Panc1 (cell line): ENCODE results near the gene PDXDC1. TPM values are rescaled to one million over a fixed set of nuclear protein-coding genes. Genes with fewer than 3 reads are reported as not detected.
A peak's percentile ranks its signal among the peaks of the same experiment; 100 is the strongest.
"Not testable (repeated sequence)": the region's sequence is repeated elsewhere in the genome, so short reads cannot be mapped to it uniquely, and the experiment has no call there.

Source experiments
- ATAC-seq: fragments of 200-7000 bp; cut with Tn5 transposase; 2 replicates; pipeline ENCODE4 v1.9.1; 2020; ENCODE audit warnings: mild to moderate bottlenecking, moderate library complexity
- BruUV-seq: library from RNA; stranded (reverse); fragments of 400-500 nt; replicated peaks from 2 replicates; lab custom pipeline; 2021; lab: Mats Ljungman, UMichigan
- CTCF ChIA-PET: fragments of 300-600 bp; sonication (Branson Sonifier 250); formaldehyde crosslinking; loops from one replicate; lab custom pipeline; 2022; ENCODE audit warnings: antibody characterized with exemption; lab: Charles Lee
- POLR2A ChIA-PET: fragments of 300-600 bp; sonication (Branson Sonifier 250); formaldehyde crosslinking; loops from one replicate; lab custom pipeline; 2022; ENCODE audit warnings: antibody characterized with exemption; lab: Charles Lee
- DNase-seq: peaks from one replicate; pipeline ENCODE4 v3.0.0-alpha.2; 2010; ENCODE audit warnings: low read depth, low spot score
- H3K27ac ChIP-seq: 2 replicates; pipeline ENCODE4 v1.5.1; 2011; ENCODE audit warnings: mild to moderate bottlenecking, low read length, inconsistent platforms
- H3K27me3 ChIP-seq: fragments of 200-500 bp; sonication (Bioruptor generic); 2 replicates; pipeline ENCODE4 v1.6.0; 2014; ENCODE audit warnings: low read length, inconsistent platforms; ENCODE audit not compliant: control insufficient read depth, insufficient read depth
- H3K36me3 ChIP-seq: fragments of 200-500 bp; sonication (Bioruptor generic); 2 replicates; pipeline ENCODE4 v1.5.1; 2014; ENCODE audit warnings: inconsistent platforms, mild to moderate bottlenecking, low read length, moderate library complexity; ENCODE audit not compliant: control insufficient read depth, insufficient read depth
- H3K4me1 ChIP-seq: 2 replicates; pipeline ENCODE4 v1.5.1; 2011; ENCODE audit warnings: inconsistent platforms, mild to moderate bottlenecking, low read length, moderate library complexity; ENCODE audit not compliant: control insufficient read depth, insufficient read depth
- H3K4me3 ChIP-seq, 2 experiments: 2 replicates each; pipeline ENCODE4 v1.5.1; 2011 to 2012; ENCODE audit warnings: low read depth in 2 of 2, low read length in 2 of 2, mild to moderate bottlenecking in 2 of 2, inconsistent platforms in 1 of 2, moderate library complexity in 1 of 2
- H3K9me3 ChIP-seq: fragments of 200-500 bp; sonication (Bioruptor generic); 2 replicates; pipeline ENCODE4 v1.5.1; 2014; ENCODE audit warnings: low read depth, mild to moderate bottlenecking, inconsistent platforms, low read length, moderate library complexity; ENCODE audit not compliant: control insufficient read depth, insufficient read depth
- CTCF ChIP-seq: fragments of 450-650 bp; IDR thresholded peaks from 2 replicates; pipeline ENCODE4 v1.5.1; 2017; ENCODE audit warnings: mild to moderate bottlenecking
- REST ChIP-seq, 2 experiments: IDR thresholded peaks; 2 replicates each; pipeline ENCODE4 v1.6.1; 2011 to 2012; ENCODE audit warnings: low read depth in 2 of 2, control low read depth in 1 of 2, low read length in 1 of 2, mild to moderate bottlenecking in 1 of 2, moderate library complexity in 1 of 2; ENCODE audit not compliant: insufficient read depth in 1 of 2
- TCF7L2 ChIP-seq: IDR thresholded peaks from 2 replicates; pipeline ENCODE4 v1.6.1; 2011; ENCODE audit warnings: mild to moderate bottlenecking, low read depth, low read length, inconsistent platforms
- in situ Hi-C: cut with HindIII; loops from 2 replicates; pipeline ENCODE4 v1.10.0; 2016; ENCODE audit warnings: low sequenced_read_pairs, low pct_unique_long_range_greater_than_20kb
- intact Hi-C: fragments of 100-400 bp; cut with micrococcal nuclease; formaldehyde crosslinking; loops from one replicate; pipeline ENCODE4 v1.10.0; 2022; ENCODE audit not compliant: unreplicated experiment
- total RNA-seq: library from RNA; stranded (reverse); gene quantifications from one replicate; pipeline ENCODE4 v1.2.1, GENCODE V29; 2021; ENCODE audit not compliant: unreplicated experiment

The PDXDC1 gene
- total RNA-seq, 1 experiment from 2014 or later: 103 TPM

GRCh38 chr16:15044286-15044685 lies 69.5 kb downstream of the PDXDC1 start:
- BruUV-seq: no TSS peak

GRCh38 chr16:15045270-15045669 lies 70.4 kb downstream of the PDXDC1 start:
- DNase-seq, H3K27me3 ChIP-seq, H3K9me3 ChIP-seq, H3K27ac ChIP-seq, H3K4me3 ChIP-seq, CTCF ChIA-PET, BruUV-seq, ATAC-seq, H3K4me1 ChIP-seq, in situ Hi-C loops, H3K36me3 ChIP-seq, POLR2A ChIA-PET, intact Hi-C loops: not testable (repeated sequence)

More at GRCh38 chr16:15044286-15044685, 69.5 kb downstream of the PDXDC1 start:
- in situ Hi-C loops (no loop called here), intact Hi-C loops (no loop called here)
- no peaks in the 10 kb centered on the region for H3K4me1 ChIP-seq
- H3K4me3 ChIP-seq: no peak overlapping the region
- ATAC-seq (no peak), DNase-seq (no peak)
- no peaks in the 10 kb centered on the region for H3K9me3 ChIP-seq
- H3K36me3 ChIP-seq: peaks cover 7% of the 10 kb centered on the region; the same call in 1 of the 2 replicates
- no peaks in the 10 kb centered on the region for H3K27me3 ChIP-seq
- ChIA-PET CTCF (no interaction called here), POLR2A (no interaction called here)
- no peak for TF ChIP-seq REST (IDR thresholded peaks at IDR 0.05; ENCODE audit: insufficient read depth in 1 of 2, low read depth in 2 of 2, low read length in 1 of 2)
- no peak for TF ChIP-seq CTCF
- H3K27ac ChIP-seq: no peak overlapping the region

DNA sequence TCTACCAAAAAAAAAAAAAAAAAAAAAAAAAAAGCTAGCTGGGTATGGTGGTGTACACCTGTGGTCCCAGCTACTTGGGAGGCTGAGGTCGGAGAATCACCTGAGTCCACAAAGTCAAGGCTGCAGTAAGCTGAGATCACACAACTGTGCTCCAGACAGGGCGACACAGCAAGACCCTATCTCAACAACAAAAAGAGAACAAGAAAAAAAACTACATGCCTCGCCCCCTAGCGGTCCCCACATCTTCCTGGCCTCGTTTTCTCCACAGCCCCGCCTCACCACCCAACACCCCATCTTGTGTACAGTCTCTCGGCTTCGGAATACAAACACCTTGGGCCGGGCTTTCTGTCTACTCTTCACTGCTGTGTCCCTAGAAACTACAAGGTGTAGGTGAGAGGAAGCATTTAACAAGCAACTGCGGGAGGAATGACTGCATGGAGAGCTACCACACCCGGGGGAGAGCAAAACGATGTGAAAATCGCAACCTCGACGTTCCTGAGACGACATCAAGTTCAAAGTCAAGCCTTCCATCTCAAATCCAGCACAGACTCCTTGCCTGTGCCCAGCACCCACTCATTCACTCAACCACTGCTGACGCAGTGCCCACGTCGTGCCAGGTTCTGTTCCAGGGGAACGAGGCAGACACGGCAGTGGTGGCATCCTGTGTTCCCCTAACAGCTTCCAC lies 72.0 kb downstream of the PDXDC1 start:
- Histone ChIP-seq H3K36me3 (no peaks in the 10 kb centered on the region), H3K27me3 (no peaks in the 10 kb centered on the region), H3K27ac (no peak overlapping the region), H3K4me3 (no peak overlapping the region), H3K4me1 (no peaks in the 10 kb centered on the region), H3K9me3 (no peaks in the 10 kb centered on the region)
- BruUV-seq: no TSS peak
- DNase-seq: no peak
- CTCF ChIA-PET: no interaction called here
- no peak for ATAC-seq
- in situ Hi-C loops (no loop called here), intact Hi-C loops (no loop called here)
- POLR2A ChIA-PET: interaction anchor here (0.6 kb wide), 2 partner anchors 40 to 87 kb away, joined by 4 to 5 read pairs; no protein-coding TSS in a partner anchor
- TF ChIP-seq CTCF (peak; percentile 71; the same call in 1 of the 2 replicates), REST (IDR thresholded peaks at IDR 0.05; ENCODE audit: insufficient read depth in 1 of 2, low read depth in 2 of 2, low read length in 1 of 2) (no peak), TCF7L2 (no peak)
